Progenitor cell of endocrine pancreas (in vitro differentiated cells): Measurements from ENCODE around the gene S100A4. TPM values are rescaled to one million over a fixed set of nuclear protein-coding genes. Genes with fewer than 3 reads are reported as not detected.
"Not testable (repeated sequence)": the region's sequence is repeated elsewhere in the genome, so short reads cannot be mapped to it uniquely, and the experiment has no call there.

Source experiments
- DNase-seq: peaks from one replicate; pipeline ENCODE4 v3.0.0; 2021; ENCODE audit warnings: low spot score; ENCODE audit not compliant: unreplicated experiment
- H3K27ac Mint-ChIP-seq: 2 replicates; pipeline ENCODE4 v1.8.0; 2021; ENCODE audit warnings: mild to moderate bottlenecking, moderate library complexity, mixed read lengths
- H3K27me3 Mint-ChIP-seq: 2 replicates; pipeline ENCODE4 v1.8.0; 2021; ENCODE audit warnings: mixed read lengths
- H3K36me3 Mint-ChIP-seq: 2 replicates; pipeline ENCODE4 v1.8.0; 2022; ENCODE audit warnings: mixed read lengths; ENCODE audit not compliant: insufficient read depth
- H3K4me1 Mint-ChIP-seq: 2 replicates; pipeline ENCODE4 v1.8.0; 2021; ENCODE audit warnings: low read depth, mixed read lengths
- H3K4me3 Mint-ChIP-seq: 2 replicates; pipeline ENCODE4 v1.8.0; 2021; ENCODE audit warnings: low read depth, mild to moderate bottlenecking, moderate library complexity, mixed read lengths
- H3K9me3 Mint-ChIP-seq: 2 replicates; pipeline ENCODE4 v1.8.0; 2021; ENCODE audit warnings: low read depth, mixed read lengths
- total RNA-seq: library from RNA; stranded (reverse); gene quantifications from 2 replicates; pipeline ENCODE4 v1.2.1, GENCODE V29; 2021
- TF ChIP-seq, protein P1 (sequence below): fragments of 200-600 bp; sonication (generic); IDR thresholded peaks from one replicate; pipeline ENCODE4 v1.5.0; 2021; ENCODE audit warnings: antibody characterized with exemption, mild to moderate bottlenecking; ENCODE audit not compliant: unreplicated experiment

S100A4 gene
- total RNA-seq, 1 donor from 2014 or later = 7.6 TPM

GRCh38 chr1:153586347-153586746 is 40.7 kb upstream of the S100A4 start:
- no peak for DNase-seq
- TF ChIP-seq, protein P1, sequence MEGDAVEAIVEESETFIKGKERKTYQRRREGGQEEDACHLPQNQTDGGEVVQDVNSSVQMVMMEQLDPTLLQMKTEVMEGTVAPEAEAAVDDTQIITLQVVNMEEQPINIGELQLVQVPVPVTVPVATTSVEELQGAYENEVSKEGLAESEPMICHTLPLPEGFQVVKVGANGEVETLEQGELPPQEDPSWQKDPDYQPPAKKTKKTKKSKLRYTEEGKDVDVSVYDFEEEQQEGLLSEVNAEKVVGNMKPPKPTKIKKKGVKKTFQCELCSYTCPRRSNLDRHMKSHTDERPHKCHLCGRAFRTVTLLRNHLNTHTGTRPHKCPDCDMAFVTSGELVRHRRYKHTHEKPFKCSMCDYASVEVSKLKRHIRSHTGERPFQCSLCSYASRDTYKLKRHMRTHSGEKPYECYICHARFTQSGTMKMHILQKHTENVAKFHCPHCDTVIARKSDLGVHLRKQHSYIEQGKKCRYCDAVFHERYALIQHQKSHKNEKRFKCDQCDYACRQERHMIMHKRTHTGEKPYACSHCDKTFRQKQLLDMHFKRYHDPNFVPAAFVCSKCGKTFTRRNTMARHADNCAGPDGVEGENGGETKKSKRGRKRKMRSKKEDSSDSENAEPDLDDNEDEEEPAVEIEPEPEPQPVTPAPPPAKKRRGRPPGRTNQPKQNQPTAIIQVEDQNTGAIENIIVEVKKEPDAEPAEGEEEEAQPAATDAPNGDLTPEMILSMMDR = no peak
- H3K27ac Mint-ChIP-seq = peak overlapping the region; percentile 65
- no peaks in the 10 kb centered on the region for H3K9me3 Mint-ChIP-seq
- no peaks in the 10 kb centered on the region for H3K27me3 Mint-ChIP-seq
- peaks cover 8% of the 10 kb centered on the region for H3K4me1 Mint-ChIP-seq
- no peaks in the 10 kb centered on the region for H3K36me3 Mint-ChIP-seq
- no peak overlapping the region for H3K4me3 Mint-ChIP-seq

- Mint-ChIP-seq H3K9me3 (no peaks in the 10 kb centered on the region), H3K4me1 (peaks cover 8% of the 10 kb centered on the region), H3K4me3 (no peak overlapping the region), H3K36me3 (no peaks in the 10 kb centered on the region), H3K27me3 (no peaks in the 10 kb centered on the region), H3K27ac (no peak overlapping the region)
- TF ChIP-seq, protein P1 = no peak
- DNase-seq = no peak
These were observed 39.4 kb upstream of the S100A4 start for GRCh38 chr1:153585006-153585405.

DNA sequence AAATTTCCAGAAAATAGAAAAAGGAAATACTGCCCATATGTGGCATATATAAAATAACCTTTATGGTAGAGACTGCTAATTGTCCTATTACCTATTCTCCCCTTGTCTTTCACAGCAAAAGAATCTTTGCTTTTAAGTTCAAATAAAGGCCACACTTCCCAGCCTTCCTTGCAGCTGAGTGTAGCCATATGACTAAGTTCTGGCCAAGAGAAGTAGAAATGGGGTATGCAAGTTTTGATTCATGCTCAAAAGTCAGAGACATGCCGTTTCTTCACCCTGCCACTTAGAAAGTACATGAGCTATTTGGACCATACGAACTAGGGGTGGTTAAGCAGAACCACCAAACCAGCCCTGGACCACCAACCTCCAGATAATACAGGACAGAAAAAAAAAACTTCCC is 38.4 kb upstream of the S100A4 start:
- Mint-ChIP-seq H3K9me3 (no peaks in the 10 kb centered on the region), H3K27me3 (no peaks in the 10 kb centered on the region), H3K27ac (no peak overlapping the region), H3K4me3 (no peak overlapping the region), H3K36me3 (no peaks in the 10 kb centered on the region), H3K4me1 (peaks cover 8% of the 10 kb centered on the region)
- no peak for DNase-seq
- TF ChIP-seq, protein P1 = no peak

DNA sequence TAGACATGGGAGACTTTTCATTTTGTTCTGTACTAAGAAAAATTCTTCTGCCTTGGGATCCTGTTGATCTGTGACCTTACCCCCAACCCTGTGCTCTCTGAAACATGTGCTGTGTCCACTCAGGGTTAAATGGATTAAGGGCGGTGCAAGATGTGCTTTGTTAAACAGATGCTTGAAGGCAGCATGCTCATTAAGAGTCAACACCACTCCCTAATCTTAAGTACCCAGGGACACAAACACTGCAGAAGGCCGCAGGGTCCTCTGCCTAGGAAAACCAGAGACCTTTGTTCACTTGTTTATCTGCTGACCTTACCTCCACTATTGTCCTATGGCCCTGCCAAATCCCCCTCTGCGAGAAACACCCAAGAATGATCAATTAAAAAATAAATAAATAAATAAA is 37.9 kb upstream of the S100A4 start:
- not testable (repeated sequence) for H3K27me3 Mint-ChIP-seq, DNase-seq, H3K4me3 Mint-ChIP-seq, H3K27ac Mint-ChIP-seq, H3K9me3 Mint-ChIP-seq, H3K36me3 Mint-ChIP-seq, H3K4me1 Mint-ChIP-seq

GRCh38 chr1:153582836-153583235 is 37.2 kb upstream of the S100A4 start:
- H3K36me3 Mint-ChIP-seq, H3K27me3 Mint-ChIP-seq, H3K9me3 Mint-ChIP-seq, H3K4me3 Mint-ChIP-seq, DNase-seq, H3K27ac Mint-ChIP-seq: not testable (repeated sequence)
- H3K4me1 Mint-ChIP-seq = peaks cover 12% of the 10 kb centered on the region

DNA sequence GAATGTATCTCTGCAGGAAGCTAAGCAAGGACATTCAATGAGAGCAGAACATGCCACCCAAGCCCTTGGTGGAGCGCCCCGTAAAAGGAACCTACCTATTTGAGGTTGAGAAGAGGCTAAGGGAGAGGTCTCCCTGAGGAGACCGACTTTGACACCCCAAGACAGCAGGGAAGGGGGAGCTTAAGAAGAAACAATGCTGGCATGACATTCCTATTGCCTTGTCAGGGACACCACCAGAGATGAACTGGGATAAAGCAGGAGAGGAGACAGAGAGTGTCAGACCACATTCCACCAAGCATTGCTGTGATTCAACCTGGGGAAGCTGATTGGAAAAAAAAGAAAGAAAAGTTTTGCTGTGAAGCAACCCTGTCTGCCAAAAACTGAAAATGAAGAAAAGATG is 33.3 kb upstream of the S100A4 start:
- Mint-ChIP-seq H3K27ac (no peak overlapping the region), H3K4me1 (peaks cover 8% of the 10 kb centered on the region), H3K36me3 (no peaks in the 10 kb centered on the region), H3K4me3 (no peak overlapping the region), H3K27me3 (peaks cover 6% of the 10 kb centered on the region), H3K9me3 (no peaks in the 10 kb centered on the region)
- TF ChIP-seq, protein P1 = no peak
- DNase-seq = no peak
